ENCODE results near the gene ZFHX3.

Gene ZFHX3

DNA sequence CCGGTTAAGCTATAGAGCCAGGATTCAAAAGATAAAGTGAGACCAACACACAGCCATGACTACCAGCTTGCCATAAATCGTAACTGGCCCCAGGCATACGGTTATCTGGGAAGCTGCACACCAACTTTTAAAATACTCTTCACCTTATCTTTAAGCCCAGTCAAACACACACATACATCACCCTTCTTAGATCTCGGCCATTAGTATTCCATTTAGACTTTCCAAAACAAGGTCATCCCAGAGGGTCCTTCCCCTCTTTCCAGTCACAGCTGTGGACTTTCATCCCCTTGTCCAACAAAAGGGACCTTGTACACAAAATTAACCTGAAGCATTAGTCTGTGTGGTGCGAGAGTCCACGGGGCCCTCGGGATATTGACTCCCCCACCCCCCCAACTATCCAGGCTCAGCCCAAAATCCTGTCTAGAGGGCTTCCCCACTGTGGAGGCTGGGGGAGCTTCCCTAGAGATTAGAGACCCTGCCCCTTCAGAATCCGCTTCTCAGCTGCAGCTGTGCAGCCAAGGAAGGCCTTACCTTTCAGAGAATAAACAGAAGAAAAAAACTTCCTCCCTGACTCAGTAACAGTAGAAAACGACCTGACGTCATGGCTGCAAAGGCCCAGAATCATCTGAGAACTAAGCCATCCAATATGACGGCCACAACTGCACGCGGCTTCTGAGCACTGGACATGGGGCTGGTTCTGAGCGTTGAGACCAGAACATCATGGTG, 9.9 kb downstream of the ZFHX3 start:
- no peak for DNase-seq (ENCODE audit: low spot score)

DNA sequence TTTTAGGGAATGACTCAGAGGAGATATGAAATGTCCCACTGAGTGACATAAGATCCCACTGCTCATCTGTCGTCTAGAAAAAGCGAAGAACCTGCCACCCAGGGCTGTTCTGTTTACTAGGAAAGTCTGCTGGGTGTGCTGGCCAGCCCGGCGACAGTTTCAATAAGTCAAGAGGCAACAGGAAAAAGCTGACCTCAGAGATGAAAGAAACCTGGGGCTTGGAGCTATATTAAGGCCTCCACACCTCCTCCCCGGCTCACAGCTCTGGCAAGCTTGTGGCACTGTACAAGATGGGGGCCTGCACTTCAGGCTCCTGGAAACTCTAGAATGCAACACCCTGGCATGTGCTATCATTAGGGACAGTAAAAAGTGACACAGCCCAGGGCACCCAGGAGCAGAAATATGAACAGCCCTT, 10.6 kb downstream of the ZFHX3 start:
- DNase-seq (ENCODE audit: low spot score), result no peak

DNA sequence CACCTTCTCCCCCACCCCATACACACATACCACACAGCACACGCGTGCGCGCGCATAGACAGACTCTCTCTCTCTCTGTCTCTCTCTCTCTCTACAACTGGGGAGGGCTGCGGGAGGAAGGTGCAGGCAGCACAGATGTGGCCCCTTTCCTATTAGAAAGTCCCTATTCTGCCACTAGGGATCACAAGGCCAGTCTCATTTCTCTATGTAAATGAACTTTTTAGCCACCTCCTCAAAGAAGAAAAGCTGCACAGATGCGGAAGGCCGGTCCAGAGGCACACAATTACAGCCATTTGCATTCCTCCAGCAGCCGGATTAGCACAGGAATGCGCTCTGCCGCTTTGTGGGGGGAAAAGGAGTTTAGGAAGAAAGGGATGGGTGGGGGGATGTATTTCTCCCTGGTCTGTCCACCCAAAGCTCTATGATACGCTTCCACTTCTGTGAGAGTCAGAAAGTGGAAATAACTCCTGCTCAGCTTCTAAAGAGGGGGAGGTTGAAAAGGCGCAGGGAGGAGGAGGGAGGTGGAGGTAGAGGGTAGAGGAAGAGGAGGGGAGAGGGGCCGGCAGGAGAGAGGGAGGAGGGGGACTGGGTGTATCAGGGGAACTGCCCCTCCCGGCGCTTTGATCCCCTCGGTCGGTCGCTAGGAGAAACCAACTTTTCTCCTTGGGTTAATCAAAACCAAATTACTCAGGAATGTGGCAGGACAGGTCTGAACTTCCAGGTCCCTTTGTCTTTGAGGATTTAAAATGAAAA, 11.7 kb downstream of the ZFHX3 start:
- no peak for DNase-seq (ENCODE audit: low spot score)

DNA sequence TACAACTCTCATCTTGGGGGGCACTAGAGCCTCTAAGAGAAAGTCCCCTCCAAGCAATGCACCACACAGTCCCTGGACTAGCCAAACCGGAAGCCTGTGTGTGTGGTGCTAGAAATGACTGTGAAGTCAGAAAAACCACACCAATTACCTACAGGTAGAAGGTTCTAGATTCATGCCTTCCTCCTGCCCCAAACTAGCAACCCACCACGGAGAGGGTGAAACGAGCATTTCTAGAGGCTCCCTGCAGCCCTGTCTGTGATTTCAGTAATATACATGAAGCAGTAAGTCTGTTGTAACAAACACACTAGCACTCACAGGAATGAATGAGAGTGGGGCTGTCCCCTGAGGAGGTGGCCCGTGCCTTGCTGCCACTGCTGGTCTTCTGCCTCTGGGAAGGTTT, 13.6 kb downstream of the ZFHX3 start:
- DNase-seq (ENCODE audit: low spot score), result no peak

DNA sequence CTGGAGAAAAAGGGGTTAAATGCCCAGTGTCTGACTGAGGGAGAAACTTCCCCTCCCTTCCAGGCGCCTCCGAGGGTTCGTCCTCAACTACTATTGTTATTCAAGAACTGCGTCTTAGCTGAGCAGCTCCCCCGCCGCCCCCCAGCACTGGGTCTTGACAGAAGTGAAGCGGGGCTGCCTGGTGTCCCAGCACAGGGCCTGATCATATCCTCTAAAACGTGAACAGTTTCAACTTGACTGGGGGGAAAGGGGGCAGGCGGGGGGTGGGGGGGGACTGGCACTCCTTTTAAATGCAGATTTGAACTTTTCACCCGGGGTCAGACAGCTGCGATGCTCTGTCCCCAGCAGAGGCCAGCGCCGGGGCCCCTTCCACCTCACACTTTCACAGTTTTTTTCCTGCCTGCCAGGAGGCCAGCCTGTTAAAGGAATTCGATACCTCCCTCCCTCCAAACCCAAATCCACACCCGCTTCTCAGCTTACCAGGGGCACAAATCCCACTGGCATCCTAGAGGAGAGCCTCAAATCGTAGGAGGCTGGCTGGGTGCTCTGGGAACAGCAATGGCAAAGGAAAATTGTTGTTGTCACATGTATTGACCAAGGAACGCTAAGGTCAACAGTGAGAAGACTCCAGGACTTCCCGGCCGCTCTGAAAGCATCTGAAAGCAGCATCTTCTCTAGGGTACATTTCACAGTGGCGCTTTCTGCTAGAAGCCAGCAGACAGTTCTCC, 14.5 kb downstream of the ZFHX3 start:
- no peak for DNase-seq (ENCODE audit: low spot score)

DNA sequence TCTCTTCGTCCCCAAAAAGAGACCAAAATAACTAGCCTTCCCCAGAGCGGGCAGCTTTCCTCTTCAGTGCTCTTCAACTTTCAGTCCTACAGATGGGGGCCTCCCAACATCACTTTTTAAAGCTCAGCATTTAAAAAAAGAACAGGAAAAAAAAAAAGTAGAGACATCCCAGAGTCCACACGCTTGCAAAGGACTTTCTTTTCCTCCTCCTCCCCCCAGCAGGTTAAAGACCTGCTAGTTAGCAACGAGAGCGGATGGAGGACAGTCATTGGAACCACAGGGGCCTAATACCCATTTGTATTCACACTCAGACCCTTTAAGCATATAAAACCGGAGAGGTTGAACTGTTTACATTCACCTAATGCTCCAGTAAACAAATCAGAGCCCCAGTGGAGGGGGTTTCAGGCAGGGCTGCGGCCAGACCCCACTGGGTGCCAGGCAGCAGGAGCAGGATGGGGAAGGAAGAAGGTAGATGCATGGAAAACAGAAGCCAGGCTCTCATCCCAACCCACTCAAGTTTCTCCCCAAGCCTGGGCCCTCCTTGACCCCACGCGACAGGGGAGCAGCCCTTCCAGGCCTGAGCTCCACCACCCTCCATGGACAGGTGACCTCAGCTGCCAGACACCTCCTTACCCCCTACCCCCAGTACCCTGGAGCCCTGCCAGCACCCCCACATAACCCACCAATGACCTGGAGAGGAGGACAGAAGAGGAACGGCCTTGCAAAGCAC, 15.2 kb downstream of the ZFHX3 start:
- DNase-seq (ENCODE audit: low spot score), result no peak

DNA sequence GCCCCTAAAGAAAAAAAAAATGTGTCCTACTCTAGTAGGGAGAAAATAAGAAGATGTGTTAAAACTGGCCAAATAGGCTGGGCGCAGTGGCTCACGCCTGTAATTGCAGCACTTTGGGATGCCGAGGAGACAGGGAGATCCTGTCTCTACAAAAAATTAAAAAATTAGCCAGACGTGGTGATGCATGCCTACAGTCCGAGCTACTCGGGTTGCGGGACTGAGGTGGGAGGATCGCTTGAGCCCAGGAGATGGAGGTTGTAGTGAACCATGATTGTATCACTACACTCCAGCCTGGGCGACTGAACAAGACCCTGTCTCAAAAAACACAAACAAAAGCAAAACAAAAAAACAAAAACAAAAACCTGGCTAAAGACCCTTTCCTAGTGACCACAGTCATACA, 15.9 kb downstream of the ZFHX3 start:
- DNase-seq (ENCODE audit: low spot score), result no peak

DNA sequence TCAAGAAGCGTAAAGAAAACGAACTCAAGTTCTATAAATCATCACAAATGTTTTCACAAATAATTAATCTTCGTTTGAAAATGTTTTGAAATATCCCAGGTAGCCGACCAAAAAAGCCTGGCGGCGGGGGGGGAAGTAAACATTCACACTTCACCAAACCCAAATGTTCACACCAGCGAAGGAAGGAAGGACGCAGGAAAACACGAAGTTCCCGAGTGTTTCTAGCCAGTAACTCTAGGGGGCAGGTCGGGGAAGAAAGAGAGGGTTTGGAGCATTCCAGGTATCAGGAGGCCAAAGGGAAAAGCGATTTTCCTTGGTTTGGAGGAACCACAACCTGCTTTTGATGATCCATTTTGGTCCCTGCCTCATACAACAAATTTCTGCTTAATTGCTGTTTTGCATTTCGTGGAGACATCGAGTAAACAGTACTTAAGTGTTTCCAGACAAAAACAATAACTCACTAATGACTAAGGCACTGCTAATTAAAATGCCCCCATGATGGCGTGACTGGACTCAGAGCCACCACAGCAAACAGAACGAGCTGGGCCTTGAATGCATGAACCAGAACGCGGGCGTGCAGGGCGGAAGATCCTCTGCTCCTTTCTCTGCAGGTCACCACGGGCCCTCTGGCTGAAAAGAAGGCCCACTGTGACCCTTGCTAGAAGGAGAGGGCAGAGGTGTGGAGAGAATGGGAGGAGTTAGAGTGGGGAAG, 16.6 kb downstream of the ZFHX3 start:
- no peak for DNase-seq (ENCODE audit: low spot score)

DNA sequence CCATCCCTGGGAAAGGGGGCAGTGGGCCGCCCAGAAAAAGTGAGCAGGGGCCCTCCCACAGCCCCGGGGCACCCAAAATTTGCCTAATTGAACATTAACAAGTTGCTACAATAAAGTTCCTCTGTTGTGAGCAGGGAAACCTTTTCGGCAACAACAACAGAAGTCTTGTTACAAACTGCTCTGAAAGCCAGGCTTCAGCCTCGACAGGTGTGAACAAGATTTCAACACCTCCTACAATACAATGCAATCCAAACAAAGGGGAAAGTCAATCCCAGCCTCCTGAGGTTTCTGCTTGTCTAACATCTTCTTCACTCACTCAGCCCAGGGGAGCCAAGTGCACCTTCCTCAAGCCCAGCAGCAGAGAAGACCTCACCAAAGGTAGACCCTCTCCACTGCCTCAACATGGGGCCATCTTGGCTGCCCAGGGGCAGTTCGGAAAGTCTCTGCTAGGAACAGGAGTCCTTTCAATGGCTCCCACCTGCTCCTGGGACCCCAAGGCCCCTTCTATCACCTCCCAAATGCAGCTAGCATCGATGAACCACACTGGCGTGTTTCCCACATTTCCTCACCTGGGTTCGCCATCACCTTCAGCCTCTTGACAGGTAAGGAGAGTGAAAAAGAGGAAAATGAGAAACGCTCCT, 19.1 kb downstream of the ZFHX3 start:
- DNase-seq (ENCODE audit: low spot score), result no peak

DNA sequence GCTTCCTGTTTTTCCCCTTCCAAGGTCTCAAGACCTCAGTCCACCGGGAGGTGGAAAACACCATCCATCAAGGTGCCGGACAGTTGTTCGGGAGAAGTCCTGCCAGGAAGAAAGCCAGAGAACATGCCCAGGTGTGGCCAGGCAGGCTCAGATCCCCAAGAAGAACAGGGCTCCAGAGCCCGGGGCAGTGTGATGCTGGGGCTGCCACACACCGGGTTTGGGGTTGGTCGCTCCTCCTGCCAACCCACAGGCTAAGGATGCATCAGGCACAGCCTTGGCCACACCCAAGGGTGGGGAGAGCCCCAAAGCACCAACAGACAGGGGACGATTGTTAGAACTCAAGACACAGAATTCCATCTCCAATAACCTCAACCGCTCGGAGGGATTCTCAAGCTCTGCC, 19.7 kb downstream of the ZFHX3 start:
- DNase-seq (ENCODE audit: low spot score), result no peak

DNA sequence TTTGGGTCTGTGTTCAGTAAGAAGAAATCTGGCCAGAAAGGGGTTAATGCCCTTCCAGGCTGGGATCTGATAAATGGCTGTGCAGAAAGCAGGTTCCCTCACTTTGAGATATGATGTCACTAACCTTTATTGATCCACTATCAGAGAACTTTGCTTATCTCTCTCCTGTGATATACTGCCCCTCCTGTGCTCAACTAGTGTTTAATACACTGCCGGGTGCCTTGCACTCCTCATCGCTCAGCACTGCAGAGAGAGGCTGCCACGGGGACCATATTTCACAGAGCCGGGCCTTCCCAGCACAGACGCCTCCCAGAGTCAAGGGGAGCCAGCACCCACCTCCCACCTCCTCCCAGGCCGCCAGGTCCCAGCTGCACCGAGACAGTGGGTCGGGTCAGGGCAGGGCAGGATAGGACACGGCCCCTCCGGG, 20.2 kb downstream of the ZFHX3 start:
- no peak for DNase-seq (ENCODE audit: low spot score)

DNA sequence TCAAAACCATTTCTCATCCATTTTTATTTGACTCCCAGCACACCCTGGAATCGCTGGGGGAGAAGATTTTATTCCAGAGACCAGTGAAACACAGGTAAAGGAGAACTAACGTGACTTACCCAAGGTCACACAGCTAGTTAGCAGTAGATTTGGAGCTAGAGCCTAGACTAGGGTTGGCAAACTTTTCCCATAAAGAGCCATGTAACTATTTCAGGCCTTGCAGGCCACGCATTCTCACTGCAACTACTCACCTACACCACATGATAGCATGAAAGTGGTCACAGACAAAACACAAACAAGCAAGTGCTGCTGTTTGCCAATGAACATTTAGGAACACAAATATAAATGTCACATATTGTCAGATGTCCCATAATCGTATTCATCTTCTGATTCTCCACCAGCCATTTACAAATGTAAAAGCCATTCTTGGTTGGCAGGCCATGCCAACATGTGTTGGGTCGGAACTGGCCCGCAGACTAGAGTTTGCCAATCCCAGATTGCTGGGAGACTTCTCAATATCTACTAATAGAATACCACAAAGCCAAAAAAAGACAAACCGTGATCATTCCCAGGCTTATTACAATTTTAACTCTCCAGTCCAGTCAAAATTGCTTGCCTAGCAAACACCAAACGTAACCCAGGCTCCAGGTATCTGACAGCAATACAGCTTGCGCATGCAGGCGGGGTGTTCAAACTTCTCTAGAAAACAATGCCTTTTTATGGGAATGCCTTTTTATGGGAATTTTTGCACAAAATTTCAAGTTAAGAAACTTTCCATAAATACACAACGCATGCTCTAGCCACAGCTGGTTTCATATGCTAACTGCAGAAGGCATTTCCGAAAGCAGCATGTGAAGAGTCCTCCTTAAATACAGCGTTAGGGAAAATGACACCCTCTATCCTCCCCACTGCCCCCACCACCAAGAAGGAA, 20.9 kb downstream of the ZFHX3 start:
- DNase-seq (ENCODE audit: low spot score), result no peak

DNA sequence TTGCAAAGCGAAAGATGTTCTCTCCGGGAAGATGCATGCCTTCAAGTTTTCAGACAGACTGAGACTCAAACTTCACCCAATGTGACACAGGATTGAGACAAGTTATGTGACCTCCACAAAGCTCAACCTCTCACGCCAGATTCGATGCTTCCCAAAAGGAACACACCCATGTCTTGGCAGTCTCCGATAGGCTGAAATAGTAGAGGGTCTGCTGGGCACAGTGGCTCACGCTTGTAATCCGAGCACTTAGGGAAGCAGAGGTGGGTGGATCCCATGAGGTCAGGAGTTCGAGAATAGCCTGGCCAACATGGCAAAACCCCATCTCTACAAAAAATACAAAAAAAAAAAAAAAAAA, 22.1 kb downstream of the ZFHX3 start:
- no peak for DNase-seq (ENCODE audit: low spot score)

DNA sequence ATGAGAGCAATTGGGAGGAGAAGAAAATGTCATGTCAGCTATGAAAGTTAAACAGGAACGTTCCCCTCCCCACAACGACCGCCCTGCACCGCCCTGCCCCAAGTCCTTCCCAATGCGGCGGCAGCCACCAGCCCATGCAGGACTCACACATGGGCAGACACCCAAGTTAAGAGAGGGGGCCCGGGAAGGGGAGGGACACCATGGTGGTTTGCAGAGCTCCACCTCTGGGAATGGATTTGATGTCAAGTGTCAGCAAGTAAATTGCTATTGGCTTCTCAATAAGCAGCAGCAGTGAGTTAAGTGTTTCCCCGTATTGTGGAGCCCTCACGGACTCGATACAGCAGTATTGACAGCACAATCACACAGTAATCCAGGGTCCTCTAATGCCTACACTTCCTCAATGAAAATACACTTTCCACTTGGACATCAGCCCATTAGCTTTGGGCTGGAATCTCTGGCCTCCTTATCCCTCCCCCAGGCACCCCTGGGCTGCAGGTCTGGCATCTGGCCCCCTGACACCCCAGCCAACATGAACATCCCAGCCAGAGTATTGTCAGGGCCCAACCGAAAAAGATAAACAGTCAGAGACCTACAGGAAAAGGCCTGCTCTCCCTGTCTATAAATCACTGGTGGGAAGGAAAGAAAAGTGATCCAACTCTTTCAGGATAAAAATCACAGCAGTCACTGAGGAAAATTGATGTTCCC, 22.6 kb downstream of the ZFHX3 start:
- no peak for DNase-seq (ENCODE audit: low spot score)

DNA sequence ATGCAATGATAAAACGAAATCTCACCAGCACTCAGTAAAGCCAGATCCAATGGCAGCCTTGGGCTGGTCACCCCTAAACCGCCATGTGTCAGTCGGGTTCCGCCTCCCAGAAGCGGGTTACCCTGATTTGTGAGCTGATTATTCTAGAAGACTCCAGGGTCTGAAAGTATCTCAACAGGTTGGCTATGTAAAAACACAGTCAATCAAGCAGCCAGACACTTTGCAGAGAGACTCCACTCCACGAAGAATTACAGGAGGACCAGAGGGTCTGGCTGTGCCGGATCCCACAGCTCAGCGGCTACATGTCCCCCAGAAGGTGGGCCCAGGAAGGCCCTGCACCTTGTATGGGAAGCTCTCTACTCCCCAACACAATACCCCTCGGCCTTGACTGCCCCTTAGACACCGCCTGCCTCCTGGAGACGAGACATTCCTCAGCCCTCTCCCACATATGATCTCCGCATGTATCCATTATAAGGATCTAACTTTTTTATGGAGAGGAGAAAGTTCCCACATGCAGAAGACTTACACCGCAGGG, 23.3 kb downstream of the ZFHX3 start:
- DNase-seq (ENCODE audit: low spot score), result no peak

DNA sequence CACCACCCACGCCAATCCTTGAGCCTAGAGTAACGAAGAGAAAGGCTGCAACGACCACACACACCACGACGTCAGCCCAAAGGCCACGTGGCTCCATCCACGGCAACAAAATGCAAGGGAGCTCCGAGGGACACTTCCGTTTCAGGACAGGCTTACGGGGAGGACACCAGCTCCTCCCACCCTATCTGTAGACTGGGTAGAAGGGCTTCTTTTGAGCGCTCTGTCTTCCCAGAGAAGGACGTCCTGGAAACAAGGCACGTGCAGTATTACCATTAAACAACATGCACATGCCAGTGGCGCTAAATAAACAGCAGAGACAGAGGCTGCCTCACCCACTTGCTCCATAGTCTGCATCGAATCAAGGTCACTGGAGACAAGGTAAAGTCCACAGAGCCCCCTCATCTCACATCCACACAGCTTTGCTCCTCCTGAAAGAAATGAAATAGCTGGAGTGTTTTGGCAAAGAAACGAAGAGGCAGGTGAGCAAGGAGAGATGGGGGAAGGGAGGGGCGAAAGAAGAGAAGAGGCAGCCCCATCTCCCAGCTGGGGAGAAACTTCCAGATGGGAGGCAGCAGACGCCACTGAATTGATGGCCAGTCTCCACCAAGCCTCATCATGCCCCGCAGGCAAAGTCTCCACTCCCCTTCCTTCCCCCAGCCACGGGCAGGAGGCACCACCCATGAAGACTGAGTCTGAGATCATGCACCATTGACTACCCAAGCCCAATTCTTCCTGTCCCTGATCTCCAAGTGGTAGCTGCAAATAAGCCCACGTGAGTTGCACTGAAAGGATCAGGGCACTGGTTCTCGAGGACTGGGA, 24.0 kb downstream of the ZFHX3 start:
- DNase-seq (ENCODE audit: low spot score), result no peak

DNA sequence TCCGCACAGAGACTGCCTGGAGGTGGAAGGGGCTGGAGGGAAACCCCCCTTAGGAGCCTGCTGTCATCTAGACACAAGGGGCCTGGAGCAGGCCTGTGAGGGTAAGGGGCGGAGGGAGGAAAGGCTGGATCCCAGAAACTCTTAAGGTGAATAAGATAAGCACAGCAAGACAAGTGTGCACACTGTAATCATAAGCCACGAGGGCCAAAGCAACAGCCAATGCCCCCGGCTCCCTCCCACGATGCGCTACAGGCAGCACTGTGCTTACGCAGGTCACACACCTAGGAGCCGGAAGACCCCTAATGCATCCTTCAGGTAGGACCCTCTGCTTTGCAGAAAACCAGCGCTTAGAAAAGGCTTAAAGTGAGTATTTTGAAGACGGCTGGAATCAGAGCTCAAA, 24.6 kb downstream of the ZFHX3 start:
- no peak for DNase-seq (ENCODE audit: low spot score)

DNA sequence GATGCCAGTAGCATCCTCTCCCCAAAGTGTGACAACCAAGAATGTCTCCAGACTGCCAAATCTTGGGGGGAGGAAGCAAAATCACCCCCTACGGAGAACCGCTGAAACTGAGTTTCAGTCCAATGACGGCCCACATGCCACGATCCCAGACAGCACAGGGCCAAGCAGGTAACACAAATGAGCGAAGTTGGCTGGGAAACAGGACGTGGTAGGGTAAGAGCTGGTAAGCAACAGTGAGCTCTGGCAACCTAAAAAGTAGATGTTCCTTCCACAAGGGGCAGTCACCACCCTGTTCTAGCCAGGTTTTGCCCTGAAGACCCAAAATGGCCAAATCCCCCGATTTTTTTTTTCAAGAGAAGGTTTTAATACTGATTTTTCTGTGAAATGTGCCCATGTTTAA, 25.4 kb downstream of the ZFHX3 start:
- no peak for DNase-seq (ENCODE audit: low spot score)
